NCI-H2227 (cell line): ENCODE results near the gene ZNF398.

Experiments used
- DNase-seq: peaks from one replicate; lab custom pipeline; 2025; ENCODE audit not compliant: unreplicated experiment; lab: John Stamatoyannopoulos, UW

Gene ZNF398

DNA sequence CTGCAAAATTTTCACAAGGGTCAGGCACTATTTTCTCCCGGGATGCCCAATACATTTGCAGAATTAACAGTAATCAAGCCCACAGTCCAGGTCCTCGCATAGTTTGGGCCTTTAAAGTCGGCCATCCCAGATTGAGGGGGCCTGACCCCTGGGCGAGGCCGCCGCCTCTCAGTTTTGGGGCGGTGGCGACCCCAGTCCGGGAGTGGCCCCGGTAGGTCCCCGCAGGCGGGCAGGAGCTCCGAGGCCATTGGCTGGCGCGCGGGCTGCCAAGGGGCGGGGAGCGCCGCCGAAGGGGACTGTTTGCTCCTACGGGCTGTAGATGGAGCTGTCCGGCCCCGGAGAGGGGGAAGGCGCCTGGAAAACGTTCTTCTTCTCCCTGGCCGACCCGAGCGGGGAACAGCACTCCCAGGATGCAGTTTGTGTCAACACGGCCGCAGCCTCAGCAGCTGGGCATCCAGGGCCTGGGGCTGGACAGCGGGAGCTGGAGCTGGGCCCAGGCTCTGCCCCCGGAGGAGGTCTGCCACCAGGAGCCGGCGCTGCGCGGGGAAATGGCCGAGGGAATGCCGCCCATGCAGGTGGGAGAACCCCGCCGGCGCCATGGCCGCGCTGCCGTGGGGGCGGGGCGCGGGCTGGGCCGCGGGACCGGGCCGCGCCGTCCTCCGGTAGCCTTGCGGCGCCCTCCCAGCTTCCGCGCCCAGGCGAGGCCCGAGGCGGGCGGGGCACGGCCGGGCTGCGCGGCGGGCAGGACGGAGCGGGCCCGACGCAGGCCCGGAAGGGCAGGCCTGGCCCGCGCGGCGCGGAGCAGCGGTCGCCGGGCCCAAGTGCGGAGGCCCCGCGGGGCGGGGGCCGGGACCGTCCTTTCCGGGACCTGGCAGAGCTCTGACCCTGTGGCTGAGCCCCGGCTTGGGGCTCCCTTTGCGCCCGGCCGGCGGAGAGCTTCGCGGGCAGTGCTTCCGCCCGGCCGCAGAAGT lies 48.2 kb downstream of the ZNF398 start, which contains the start of gene ZNF282:
Gene ZNF282, plus strand, starts transcription at position 367 of the 971 bp plus-strand sequence. Its CDS starts 44 bp downstream, at position 411.
- peak; percentile 94 for DNase-seq

DNA sequence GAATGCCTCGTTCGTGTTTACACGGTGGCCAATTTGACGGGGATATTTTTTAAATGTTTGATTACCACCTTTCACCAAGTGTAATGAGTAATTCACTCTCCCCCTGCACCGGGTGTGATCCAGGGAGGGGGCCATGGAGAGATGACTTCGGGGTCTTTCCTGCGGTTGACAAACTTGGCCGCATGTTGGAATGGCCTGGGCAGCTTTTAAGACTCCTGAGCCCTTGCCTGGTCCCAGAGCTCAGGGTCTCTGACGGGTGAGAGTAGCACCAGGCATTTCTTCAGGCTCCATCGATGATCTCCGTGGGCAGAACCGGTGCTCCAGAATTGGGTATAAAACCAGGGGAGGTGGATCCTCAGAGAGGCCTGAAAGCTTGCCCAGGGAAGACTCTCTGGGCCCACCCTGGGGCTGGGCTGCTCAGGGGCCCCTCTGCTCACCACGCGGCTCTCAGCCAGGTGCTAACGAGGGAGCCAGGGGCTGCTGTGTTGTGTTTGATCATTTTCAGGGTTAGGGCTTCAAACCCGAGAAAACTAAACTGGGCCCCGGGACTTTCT lies 49.0 kb downstream of the ZNF398 start:
- no peak for DNase-seq

DNA sequence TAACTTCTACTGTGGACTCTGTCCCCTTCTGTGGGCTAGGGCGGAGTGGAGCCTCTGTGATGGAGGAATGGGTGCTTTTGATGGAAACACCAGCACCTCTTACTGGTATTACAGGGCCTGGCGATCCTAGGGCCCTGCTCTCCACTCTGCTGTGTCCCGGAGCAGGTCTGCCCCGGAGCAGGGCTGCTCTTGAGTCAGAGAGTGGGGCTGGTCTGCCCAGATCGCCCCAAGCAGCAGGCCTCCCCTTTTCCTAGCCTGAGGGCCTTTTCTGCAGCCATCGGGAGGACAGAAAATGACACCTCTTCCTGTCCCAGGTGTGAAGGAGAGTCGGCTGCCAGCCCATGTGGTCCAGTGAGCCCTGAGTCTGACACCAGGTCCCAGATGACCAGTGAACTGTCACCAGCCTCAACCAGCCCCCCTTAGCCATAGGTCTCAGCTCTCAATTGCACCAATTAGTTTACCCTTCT lies 49.5 kb downstream of the ZNF398 start:
- DNase-seq: no peak

DNA sequence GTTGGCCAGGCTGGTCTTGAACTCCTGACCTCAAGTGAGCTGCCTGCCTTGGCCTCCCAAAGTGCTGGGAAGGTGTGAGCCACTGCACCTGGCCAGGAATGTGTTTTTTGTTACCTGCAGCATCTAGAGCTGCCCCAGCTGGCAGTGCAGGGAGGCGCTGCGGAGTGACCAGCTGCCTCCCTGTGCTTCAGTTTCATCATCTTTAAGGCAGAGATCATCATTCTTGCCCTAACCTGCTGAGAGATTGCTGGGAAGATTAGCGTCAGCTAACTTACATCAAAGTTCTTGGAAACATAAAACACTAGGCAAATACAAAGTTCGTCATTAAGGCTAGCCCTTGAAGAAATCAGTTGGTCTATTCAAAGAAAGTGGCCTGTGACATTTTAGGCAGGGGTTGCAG lies 50.4 kb downstream of the ZNF398 start:
- no peak for DNase-seq

DNA sequence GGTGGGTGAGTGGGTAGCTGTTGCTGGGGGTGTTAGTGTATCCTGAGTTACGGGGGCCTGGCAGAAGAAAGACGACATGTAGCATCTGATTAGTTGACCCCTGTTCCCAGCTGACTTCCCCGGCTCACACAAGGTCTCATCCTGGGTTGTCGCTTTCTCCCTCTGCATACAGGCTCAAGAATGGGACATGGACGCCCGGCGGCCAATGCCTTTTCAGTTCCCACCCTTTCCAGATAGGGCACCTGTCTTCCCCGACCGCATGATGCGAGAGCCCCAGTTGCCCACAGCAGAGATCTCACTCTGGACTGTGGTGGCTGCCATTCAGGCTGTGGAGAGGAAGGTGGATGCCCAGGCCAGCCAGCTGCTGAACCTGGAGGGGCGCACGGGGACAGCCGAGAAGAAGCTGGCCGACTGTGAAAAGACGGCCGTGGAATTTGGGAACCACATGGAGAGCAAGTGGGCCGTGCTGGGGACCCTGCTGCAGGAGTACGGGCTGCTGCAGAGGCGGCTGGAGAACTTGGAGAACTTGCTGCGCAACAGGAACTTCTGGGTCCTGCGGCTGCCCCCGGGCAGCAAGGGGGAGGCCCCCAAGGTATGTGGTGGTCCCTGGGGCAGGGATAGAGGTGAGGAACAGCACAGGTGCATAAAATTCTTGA lies 51.0 kb downstream of the ZNF398 start:
- no peak for DNase-seq

DNA sequence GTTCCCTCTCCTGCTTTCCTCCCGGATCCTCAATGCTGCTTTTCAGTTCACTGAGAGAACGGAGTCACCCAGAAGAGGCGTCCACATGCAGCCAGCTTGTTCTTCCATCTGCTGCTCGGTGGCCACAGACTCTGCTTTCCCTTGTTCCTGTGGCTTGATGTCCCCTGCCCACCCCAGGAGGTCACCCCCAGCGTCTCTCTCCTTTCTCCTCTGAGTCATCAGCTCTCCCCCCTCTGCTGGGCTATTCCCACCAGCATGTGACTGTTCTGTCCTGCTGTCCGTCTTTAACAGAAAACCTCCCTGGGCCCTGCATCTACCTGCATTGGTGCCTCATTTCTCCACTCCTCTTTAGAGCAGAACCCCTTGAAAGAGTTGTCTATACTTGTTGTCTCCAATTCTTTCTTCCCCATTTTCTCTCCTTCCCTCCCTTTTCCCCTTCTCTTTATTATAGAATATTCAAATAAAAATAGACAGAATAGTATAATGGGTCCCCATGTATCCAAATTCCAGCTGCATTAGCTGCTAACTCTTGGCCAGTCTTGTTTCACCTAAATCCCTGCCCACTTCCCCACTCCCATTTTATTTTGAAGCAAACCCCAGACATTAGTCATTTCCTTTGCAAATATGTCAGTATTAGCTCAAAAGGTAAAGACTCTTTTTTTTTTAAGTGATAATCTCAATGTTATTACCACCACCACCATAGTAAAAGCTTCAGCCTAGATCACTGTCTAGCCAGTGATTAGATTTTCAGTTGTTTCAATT lies 52.2 kb downstream of the ZNF398 start:
- no peak for DNase-seq

DNA sequence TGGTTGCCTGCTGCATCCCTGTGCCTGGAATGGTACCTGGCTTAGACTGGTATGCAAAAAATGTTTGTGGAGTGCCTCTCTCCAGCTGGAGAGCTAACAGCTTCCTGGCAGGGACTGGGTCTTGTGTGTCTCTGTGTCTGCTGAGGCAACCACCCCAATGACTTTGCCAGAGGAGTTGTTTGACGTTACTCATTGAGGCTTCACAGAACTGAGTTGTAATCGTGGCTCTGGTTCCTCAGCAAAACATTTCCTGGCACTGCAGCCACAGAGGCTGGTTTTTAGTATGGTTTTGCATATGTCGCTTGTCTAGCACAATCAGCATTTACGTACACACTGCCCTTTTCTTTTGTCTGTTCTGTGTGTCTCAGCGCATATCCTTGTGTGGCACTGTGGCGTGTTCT lies 55.6 kb downstream of the ZNF398 start:
- no peak for DNase-seq

DNA sequence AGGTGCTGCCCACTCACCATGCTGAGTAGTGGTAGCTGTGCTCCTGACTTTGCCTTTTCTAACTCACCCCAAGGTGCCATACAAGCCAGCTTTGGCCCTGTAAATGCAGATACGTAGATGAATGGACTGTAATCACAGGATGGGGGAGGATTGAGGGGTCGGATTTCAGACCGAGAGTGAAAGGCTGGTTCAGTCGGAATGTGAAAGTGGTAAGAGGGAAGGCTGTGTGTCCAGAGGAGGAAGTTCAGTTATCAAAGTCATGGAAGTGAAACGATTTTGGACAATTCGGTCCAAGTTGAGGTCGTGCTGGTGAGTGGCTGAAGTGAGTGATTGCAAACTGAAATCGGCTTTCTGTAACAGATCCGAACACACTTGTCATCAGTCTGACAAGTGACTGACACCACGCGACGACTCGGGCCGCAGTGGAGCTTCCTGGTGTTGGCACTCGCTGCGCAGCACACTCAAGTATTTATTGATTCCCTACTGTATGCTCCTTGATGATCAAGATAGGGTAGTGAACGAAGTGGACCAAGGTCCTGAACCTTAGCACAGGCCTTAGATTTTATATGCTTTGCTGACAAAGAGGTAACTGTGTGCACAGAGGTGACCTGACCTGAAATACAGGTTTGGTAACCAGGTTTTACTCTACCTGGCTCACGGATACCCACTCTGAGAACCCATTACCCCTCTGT lies 58.6 kb downstream of the ZNF398 start:
- DNase-seq: no peak

DNA sequence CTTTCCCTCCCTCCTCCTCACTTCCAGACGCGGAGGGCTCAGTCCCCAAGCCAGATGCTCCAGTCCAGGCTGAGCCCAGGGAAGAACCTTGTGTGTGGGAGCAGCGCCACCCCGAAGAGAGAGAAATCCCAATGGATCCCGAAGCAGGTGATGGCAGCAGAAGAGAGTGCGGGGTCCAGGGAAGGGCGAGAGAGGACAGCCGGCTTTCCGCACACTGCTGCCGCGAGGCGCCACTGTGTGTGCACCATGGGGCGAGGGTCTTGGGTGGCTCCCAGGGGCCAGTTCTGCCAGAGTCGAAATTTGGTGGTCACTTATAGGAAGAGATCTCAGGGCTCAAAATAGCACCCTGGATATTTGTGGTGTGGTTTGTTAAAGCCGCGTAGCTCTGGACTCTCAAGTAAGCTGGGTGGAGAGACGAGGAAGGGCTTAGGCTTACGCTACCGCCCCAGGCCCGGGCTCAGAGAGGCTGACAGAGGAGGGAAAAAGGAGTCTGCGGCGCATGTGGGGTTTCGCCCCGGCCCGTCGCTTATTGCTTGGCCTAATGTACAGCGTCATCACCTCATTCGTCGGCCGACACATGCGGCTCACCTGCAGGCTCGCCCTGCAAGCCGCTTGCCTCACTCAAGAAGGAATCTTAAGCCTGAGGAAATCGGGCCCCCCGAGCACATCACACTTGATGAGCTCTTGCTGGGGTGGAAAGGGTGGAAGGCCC lies 60.2 kb downstream of the ZNF398 start:
- DNase-seq: no peak

DNA sequence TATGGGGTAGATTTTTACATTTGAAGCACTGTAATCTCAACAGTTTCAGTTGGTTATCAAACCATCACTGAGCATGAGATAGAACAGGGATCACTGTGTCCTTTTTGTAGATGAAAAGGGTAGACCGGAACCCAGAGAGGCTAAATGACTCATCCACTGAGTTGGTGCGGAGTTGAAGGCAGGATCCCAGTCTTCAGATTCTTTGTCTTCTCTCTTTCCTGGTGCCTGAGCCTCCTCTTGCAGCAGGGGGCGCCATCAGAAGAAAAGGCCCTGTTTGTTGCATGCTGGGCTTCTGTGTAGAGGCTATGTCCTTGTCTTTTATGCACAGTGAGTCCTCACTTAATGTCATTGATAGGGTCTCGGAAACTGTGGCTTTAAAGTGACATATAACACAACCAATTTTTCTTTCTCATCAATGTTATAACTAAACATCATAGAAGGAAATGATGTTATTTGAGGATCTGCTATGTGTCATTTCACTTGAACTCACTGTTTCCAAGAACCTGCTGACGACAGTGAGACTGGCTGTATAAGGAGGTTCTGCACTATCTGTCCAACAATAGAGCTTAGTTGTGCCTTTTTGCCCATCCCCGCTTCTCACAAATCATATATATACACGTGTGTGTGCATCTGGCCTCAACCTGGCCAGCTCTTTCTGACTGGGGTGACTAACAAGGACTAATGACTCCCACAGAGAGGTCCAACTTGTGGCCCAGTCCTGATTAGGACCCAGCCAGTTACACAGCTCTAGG lies 62.4 kb downstream of the ZNF398 start:
- peak; percentile 64 for DNase-seq

DNA sequence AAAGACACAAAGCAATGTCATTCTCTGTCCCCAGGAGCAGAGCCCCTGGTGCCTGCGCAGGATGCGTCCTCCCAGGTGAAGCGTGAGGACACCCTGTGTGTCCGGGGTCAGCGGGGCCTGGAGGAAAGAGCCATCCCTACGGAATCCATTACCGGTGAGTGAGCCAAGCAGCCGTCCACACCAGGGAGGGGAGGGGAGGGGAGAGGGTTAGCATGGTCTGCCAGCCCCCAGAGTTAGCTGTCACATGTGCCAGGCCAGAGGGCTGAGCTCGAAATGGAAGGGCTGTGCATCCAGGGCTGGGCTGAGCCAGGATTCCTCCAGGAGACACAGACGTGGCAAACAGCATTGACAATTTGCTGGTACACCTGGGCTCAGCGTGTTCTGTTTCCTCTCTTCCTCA lies 63.3 kb downstream of the ZNF398 start:
- no peak for DNase-seq

DNA sequence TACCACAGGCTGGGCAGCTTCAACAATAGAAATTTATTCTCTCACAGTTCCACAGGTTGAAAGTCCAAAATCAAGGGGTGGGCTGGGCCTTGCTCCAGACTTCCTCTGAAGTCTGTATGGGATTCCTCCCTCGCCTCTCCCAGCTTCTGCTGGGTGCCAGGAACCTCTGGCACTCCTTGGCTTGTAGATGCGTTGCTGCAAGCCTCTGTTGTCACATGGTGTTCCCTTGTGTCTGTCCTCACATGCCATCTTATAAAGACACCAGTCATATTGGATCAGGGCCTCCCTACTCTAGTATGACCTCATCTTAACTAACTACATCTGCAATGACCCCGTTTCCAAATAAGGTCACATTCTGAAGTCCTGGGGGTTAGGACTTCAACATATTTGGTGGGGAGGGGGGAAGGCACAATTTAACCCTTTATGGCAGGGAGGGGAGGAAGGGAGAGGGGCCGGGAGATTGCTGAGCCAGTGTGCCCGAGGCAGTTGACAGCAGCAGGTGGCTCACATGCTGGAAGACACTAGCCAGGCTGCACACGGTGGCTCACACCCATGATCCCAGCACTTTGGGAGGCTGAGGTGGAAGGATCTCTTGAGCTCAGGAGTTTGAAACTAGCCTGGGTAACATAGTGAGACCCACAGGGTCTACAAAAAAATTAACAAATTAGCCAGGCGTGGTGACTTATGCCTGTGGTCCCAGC lies 66.9 kb downstream of the ZNF398 start:
- DNase-seq: no peak

DNA sequence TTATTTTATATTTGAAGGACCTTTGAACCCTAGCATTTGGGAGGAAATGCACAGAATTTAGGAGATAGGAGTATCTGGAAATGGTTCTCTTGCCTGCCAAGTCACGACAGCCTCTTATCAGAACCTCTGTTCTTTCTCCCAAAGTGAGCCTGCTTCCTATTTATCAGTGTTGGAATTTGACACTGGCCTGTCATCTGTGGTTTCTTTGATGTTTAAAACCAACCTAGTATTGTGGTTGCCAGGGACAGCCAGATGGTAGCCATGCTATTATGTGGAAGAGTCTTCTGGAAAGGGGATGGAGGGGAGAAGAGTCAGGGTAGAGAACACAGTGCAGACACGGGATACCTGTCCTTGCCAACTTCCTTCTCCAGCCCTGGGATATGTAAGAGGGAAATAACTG lies 69.1 kb downstream of the ZNF398 start:
- no peak for DNase-seq

DNA sequence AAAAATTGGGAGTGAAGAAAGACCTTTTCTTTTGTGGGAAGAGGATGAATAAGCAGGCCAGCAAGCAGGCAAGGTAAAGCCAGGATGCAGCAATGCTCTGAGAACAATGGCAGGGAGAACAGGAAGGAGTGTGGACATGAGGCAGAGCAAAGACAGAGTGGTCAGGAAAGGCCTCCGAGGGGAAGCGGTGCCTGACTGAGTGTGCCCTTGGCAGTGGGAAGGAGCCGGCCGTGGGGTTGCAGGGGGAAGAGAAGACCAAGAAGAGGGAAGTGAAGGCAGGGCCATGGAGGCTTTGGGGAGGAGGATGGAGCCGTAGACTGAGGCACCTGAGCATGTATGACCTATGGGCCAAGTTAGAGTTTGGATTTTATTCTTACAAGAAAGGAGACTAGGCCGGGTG lies 70.3 kb downstream of the ZNF398 start:
- DNase-seq: no peak

DNA sequence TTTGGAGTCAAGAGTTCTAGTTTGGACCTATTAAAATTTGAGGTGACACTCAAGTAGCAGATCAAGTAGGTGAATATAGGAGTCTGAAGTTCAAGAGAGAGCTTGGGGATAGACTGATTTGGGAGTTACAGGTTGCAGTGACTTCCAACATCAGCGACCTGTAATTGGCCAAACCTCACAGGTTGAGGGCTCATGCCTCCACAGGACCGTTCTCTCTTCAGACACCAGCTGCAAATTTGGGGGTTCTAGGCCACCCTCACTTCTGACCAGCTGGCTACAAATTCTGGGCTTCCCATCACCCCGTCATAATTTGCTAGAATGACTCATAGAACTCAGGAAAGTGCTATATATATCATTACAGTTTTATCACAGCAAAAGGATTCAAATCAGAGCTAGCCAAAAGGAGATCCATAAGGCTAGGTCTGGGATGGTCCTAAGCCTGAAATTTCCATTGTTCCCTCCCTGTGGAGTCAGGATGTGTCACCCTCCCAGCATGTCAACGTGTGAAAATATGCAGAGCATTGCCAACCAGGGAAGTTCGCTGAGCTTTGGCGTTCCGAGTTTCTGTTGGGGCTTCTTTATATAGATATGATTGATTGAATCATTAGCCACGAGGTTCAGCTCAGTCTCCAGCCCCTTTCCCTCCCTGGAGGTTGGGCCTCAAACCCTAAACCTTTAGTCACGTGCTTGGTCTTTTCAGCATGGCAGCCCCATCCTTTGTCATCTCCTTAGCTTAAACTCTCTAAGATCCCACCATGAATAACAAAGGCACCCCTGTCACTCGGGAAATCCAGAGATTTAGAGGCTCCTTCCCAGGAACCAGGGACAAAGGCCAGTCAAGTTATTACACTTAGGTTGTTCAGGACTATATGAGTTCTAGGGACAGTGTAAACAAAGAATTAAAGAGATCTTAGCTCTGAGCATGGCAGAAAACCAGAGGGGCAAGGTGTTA lies 71.5 kb downstream of the ZNF398 start:
- DNase-seq: no peak

DNA sequence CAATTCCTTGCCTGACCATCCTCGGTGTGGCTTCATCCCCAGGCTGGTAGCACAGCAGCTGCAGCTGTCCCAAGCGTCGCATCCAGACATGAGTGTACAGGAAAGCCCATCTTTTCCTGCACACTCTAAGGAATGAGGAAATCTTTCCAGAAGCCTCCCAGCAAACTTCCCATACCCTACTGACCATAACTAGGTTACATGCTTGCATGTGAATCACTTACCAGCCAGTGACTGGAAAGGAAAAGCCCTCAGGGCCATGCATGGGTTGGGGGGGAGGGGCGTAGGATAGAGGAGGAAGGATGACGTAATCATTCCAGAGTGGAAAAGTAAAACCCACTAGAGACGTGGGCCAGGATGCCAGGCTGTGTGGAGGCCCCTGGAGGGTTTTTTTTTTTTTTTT lies 73.3 kb downstream of the ZNF398 start:
- DNase-seq: no peak

DNA sequence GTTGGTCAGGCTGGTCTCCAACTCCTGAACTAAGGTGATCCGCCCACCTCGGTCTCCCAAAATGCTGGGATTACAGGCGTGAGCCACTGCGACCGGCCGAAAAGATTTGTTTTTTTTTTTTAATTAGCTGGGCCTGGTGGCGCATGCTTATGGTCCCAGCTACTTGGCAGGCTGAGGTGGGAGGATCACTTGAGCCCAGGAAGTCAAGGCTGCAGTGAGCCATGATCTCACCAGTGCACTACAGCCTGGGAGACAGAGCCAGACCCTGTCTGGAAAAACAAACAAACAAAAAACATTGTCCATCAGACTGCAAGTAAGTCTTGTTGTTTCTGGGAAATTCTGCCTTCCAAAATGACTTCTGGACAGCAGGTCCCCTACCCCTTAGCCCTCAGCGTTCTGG lies 75.9 kb downstream of the ZNF398 start:
- no peak for DNase-seq
